Skeletal muscle tissue (tissue), 4 donors: ENCODE results near the gene ERICH3. TPM values are rescaled to one million over a fixed set of nuclear protein-coding genes. Genes with fewer than 3 reads are reported as not detected.

Source experiments
- H3K27ac ChIP-seq: one replicate; pipeline ENCODE4 v1.7.0; 2013; ENCODE audit warnings: mild to moderate bottlenecking, low read depth, low read length, inconsistent platforms
- H3K27me3 ChIP-seq, 3 donors: one replicate each; pipeline ENCODE4 v1.7.0; 2013; ENCODE audit warnings: low read length in 3 of 3; ENCODE audit not compliant: control insufficient read depth in 3 of 3, insufficient read depth in 3 of 3
- H3K36me3 ChIP-seq, 3 donors: one replicate each; pipeline ENCODE4 v1.7.0; 2013; ENCODE audit warnings: low read length in 3 of 3; ENCODE audit not compliant: control insufficient read depth in 3 of 3, insufficient read depth in 3 of 3
- H3K4me1 ChIP-seq, 3 donors: one replicate each; pipeline ENCODE4 v1.7.0; 2013; ENCODE audit warnings: low read length in 3 of 3, mild to moderate bottlenecking in 3 of 3; ENCODE audit not compliant: control insufficient read depth in 3 of 3, insufficient read depth in 3 of 3
- H3K4me3 ChIP-seq, 3 donors: one replicate each; pipeline ENCODE4 v1.7.0; 2013; ENCODE audit warnings: low read length in 3 of 3
- H3K9ac ChIP-seq, 3 donors: one replicate each; pipeline ENCODE4 v1.7.0; 2013; ENCODE audit warnings: low read length in 3 of 3, mild to moderate bottlenecking in 3 of 3, moderate library complexity in 2 of 3, low read depth in 1 of 3
- H3K9me3 ChIP-seq, 3 donors: one replicate each; pipeline ENCODE4 v1.7.0; 2013; ENCODE audit warnings: low read length in 3 of 3; ENCODE audit not compliant: control insufficient read depth in 3 of 3
- total RNA-seq: library from RNA; depleted of rRNA; stranded (reverse); fragments of >200 nt; gene quantifications from one replicate; pipeline ENCODE4 v1.2.3, GENCODE V29; 2014
- donor health status: Osteomylitis.

The ERICH3 gene
- total RNA-seq, 1 donor from 2014 or later: not detected

GRCh38 chr1:74699331-74699730 lies 25.7 kb upstream of the ERICH3 start:
- Histone ChIP-seq H3K4me3 (no peak overlapping the region), H3K9me3 (no peaks in the 10 kb centered on the region), H3K9ac (no peak overlapping the region), H3K36me3 (peaks cover 2 to 9% (median 8%) of the 10 kb centered on the region in 3 donors), H3K27ac (no peak overlapping the region), H3K4me1 (no peaks in the 10 kb centered on the region), H3K27me3 (no peaks in the 10 kb centered on the region)

- H3K27me3 ChIP-seq: no peaks in the 10 kb centered on the region
- H3K9ac ChIP-seq: no peak overlapping the region
- no peaks in the 10 kb centered on the region for H3K9me3 ChIP-seq
- no peak overlapping the region for H3K27ac ChIP-seq
- no peaks in the 10 kb centered on the region for H3K4me1 ChIP-seq
- H3K36me3 ChIP-seq: peaks cover 0 to 4% (median 3%) of the 10 kb centered on the region in 3 donors
- H3K4me3 ChIP-seq: no peak overlapping the region
These were observed 24.2 kb upstream of the ERICH3 start for GRCh38 chr1:74697832-74698231.

- Histone ChIP-seq H3K4me1 (no peaks in the 10 kb centered on the region), H3K27me3 (no peaks in the 10 kb centered on the region), H3K36me3 (no peaks in the 10 kb centered on the region), H3K4me3 (no peak overlapping the region), H3K9ac (no peak overlapping the region), H3K27ac (no peak overlapping the region), H3K9me3 (no peaks in the 10 kb centered on the region)
These were observed 19.9 kb upstream of the ERICH3 start for GRCh38 chr1:74693473-74693872.

- Histone ChIP-seq H3K9ac (no peak overlapping the region), H3K4me3 (no peak overlapping the region), H3K36me3 (no peaks in the 10 kb centered on the region), H3K9me3 (no peaks in the 10 kb centered on the region), H3K4me1 (no peaks in the 10 kb centered on the region), H3K27ac (no peak overlapping the region), H3K27me3 (no peaks in the 10 kb centered on the region)
These were observed 17.3 kb upstream of the ERICH3 start for GRCh38 chr1:74690909-74691308.

- H3K4me3 ChIP-seq: no peak overlapping the region
- no peaks in the 10 kb centered on the region for H3K36me3 ChIP-seq
- no peak overlapping the region for H3K27ac ChIP-seq
- no peaks in the 10 kb centered on the region for H3K9me3 ChIP-seq
- no peak overlapping the region for H3K9ac ChIP-seq
- no peaks in the 10 kb centered on the region for H3K4me1 ChIP-seq
- H3K27me3 ChIP-seq: no peaks in the 10 kb centered on the region
These were observed 16.7 kb upstream of the ERICH3 start for GRCh38 chr1:74690364-74690696.

- Histone ChIP-seq H3K27me3 (no peaks in the 10 kb centered on the region), H3K4me3 (no peak overlapping the region), H3K9ac (no peak overlapping the region), H3K4me1 (no peaks in the 10 kb centered on the region), H3K27ac (no peak overlapping the region), H3K9me3 (no peaks in the 10 kb centered on the region), H3K36me3 (no peaks in the 10 kb centered on the region)
These were observed 16.2 kb upstream of the ERICH3 start for GRCh38 chr1:74689621-74690363.

- H3K4me3 ChIP-seq: no peak overlapping the region
- no peaks in the 10 kb centered on the region for H3K9me3 ChIP-seq
- no peaks in the 10 kb centered on the region for H3K4me1 ChIP-seq
- no peak overlapping the region for H3K9ac ChIP-seq
- no peaks in the 10 kb centered on the region for H3K36me3 ChIP-seq
- no peak overlapping the region for H3K27ac ChIP-seq
- no peaks in the 10 kb centered on the region for H3K27me3 ChIP-seq
These were observed 13.3 kb upstream of the ERICH3 start for GRCh38 chr1:74686928-74687327.

GRCh38 chr1:74684301-74684700 lies 10.7 kb upstream of the ERICH3 start:
- H3K9ac ChIP-seq: no peak overlapping the region

GRCh38 chr1:74683656-74684055 lies 10.1 kb upstream of the ERICH3 start:
- Histone ChIP-seq H3K4me3 (no peak overlapping the region), H3K4me1 (no peaks in the 10 kb centered on the region), H3K9me3 (no peaks in the 10 kb centered on the region), H3K36me3 (no peaks in the 10 kb centered on the region), H3K27me3 (no peaks in the 10 kb centered on the region), H3K27ac (no peak overlapping the region), H3K9ac (no peak overlapping the region)

More at GRCh38 chr1:74684301-74684700, 10.7 kb upstream of the ERICH3 start:
- Histone ChIP-seq H3K4me1 (no peaks in the 10 kb centered on the region), H3K9me3 (no peaks in the 10 kb centered on the region), H3K27me3 (no peaks in the 10 kb centered on the region), H3K36me3 (no peaks in the 10 kb centered on the region), H3K4me3 (no peak overlapping the region), H3K27ac (no peak overlapping the region)

- Histone ChIP-seq H3K27ac (no peak overlapping the region), H3K27me3 (no peaks in the 10 kb centered on the region), H3K9ac (no peak overlapping the region), H3K9me3 (no peaks in the 10 kb centered on the region), H3K4me3 (no peak overlapping the region), H3K4me1 (no peaks in the 10 kb centered on the region), H3K36me3 (no peaks in the 10 kb centered on the region)
These were observed 8.3 kb upstream of the ERICH3 start for GRCh38 chr1:74681851-74682250.
